Activated CD4-positive, CD25-positive, alpha-beta regulatory T cell treated with anti-CD3 and anti-CD28 coated beads, Interleukin-2, amount 50 U/mL, for 72 hours (primary cell): ENCODE measurements around the gene ID2.

Experiments
- DNase-seq: peaks from one replicate; pipeline ENCODE4 v3.0.0; 2021

The ID2 gene

DNA sequence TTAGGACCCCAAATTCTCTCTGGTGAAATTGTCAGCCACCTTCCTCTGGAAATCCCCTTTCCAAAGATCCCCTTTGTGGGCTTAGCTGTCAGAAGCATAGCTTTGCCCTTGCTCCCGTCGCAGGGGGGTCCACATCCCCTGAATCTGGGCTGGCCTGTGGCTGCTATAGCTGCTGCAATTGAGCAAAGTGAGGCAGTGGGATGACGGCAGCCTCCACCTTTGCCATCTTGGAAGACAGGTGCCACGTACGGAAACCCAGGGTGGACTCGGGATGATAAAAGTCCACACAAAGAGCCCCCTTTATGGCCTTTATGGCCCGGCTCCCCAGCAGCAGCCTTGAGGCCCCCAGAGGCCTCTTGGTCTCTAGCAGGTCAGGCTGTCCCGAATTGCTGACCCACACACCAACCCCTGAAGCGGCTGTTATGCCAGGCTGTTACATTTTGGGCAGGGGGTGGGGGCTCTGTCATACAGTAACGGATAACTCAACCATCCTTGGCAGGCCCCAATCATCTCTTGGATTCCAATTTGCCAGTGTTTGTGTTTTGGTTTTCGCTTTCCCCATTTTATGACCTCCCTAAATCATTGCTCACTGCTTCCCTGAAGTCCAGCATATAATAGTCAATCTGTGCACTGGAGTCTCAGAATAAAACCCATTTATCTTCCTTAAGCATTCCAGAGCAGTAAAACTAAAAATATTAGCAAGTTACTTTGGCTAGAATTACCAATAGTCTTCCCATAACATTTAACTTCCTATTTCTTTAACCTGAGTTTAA, 33.2 kb upstream of the ID2 start:
- DNase-seq, result no peak

GRCh38 chr2:8649718-8650117, 32.1 kb upstream of the ID2 start:
- DNase-seq, result no peak

DNA sequence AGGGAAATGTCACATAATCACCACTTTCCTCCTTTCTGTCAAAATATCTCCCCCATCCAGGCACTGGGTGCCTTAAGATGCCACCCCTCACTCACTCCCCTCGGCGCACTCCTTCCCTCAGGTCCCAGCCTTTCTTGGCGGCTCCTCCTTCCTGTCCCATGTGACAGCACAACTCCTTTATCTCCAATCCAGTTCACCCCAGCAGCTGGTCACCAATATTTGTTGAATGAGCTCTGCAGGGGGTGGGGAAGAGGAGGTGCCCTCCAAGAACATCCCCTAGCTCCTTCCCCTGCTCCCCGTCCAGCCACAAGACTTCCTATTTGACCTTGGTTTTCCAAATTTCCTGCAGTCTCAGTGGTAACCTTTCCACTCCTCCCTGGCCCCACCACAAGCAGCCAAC, 31.6 kb upstream of the ID2 start:
- no peak for DNase-seq

DNA sequence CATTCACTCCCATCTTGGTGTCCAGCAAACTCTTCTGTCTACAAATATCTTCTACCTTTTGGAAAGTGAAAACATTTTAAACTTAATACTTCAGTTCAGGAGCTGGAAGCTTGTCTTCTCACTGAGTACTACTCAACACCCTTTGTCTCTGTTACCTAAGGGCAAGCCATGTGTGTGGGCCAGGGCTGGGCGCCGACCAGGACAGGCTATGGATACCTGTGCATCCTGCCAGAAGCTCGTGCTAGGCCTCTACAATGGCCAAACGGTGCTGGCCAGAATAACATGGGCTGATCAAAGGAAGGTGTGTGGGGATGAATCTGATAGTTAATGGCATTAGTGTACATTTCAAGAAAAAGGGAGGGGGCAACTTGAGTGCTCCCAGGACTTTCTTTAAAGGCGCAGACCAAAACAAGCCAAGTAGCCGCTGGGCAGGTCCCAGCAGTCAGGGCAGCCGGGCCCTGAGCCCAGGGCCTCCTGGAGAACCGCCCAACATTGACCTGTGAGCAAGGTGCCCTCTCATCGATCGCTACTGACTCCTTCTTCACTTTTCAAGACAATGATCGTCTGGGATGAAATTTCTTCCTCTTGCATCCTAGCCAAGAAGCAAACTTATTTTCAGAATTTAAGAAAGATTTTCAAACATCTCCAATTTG, 29.0 kb upstream of the ID2 start:
- no peak for DNase-seq

- DNase-seq, result no peak
Observed at GRCh38 chr2:8653485-8653884, 28.4 kb upstream of the ID2 start.

GRCh38 chr2:8654041-8654440, 27.8 kb upstream of the ID2 start:
- no peak for DNase-seq

- no peak for DNase-seq
Observed at GRCh38 chr2:8654483-8654882, 27.4 kb upstream of the ID2 start.

GRCh38 chr2:8656160-8656641, 25.7 kb upstream of the ID2 start:
- no peak for DNase-seq

DNA sequence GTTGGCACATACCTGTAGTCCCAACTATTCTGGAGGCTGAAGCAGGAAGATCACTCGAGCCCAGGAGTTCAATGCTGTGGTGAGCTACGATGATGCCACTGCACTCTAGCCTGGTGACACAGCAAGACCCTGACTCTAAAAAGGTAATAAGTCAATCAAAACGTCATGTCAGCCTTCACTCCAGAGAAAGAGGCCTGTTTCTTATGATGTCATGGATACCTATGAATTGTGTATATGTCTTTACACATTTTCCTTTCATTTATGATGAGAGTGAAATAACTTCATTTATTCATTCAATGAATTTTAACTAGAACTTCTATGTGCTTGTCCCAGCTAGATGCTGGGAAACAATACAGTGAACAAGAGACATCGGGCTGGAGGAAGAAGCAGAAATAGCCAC, 25.0 kb upstream of the ID2 start:
- no peak for DNase-seq

- DNase-seq, result no peak
Observed at GRCh38 chr2:8657423-8658062, 24.3 kb upstream of the ID2 start.

- no peak for DNase-seq
Observed at GRCh38 chr2:8658064-8658862, 23.6 kb upstream of the ID2 start.

- DNase-seq, result no peak
Observed at GRCh38 chr2:8659092-8659734, 22.6 kb upstream of the ID2 start.

- no peak for DNase-seq
Observed at GRCh38 chr2:8659735-8660492, 21.9 kb upstream of the ID2 start.

- no peak for DNase-seq
Observed at GRCh38 chr2:8661235-8661634, 20.6 kb upstream of the ID2 start.

GRCh38 chr2:8661736-8662135, 20.1 kb upstream of the ID2 start:
- DNase-seq, result no peak

- no peak for DNase-seq
Observed at GRCh38 chr2:8662239-8662879, 19.5 kb upstream of the ID2 start.

- no peak for DNase-seq
Observed at GRCh38 chr2:8663997-8664396, 17.9 kb upstream of the ID2 start.

GRCh38 chr2:8666581-8666980, 15.3 kb upstream of the ID2 start:
- no peak for DNase-seq

DNA sequence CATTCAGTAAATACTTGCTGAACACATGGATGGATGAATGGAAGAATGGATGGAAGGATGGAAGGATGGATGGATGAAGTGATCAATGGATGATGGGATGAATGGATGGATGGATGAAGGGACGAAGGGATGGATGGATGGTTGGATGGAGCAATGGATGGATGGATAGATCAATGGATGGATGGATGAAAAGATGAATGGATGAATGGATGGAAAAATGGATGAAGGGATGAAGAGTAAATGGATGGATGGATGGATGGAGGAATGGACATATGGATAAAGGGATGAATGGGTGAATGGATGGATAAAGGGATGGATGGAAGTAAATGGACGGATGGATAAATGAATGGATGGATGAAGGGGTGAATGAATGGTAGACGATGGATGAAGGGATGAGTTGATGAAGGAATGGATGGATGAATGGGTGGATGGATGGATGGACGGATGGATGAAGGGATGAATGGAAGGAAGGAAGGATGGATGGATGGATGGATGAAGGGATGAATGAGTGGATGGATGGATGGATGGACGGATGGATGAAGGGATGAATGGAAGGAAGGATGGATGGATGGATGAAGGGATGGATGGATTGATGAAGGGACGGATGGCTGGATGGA, 13.9 kb upstream of the ID2 start:
- no peak for DNase-seq

GRCh38 chr2:8669157-8669817, 12.6 kb upstream of the ID2 start:
- DNase-seq, result no peak
